GM23338 (cell line): Measurements from ENCODE around the gene ACSL6. TPM values are rescaled to one million over a fixed set of nuclear protein-coding genes. Genes with fewer than 3 reads are reported as not detected.
"Not testable (repeated sequence)": the region's sequence is repeated elsewhere in the genome, so short reads cannot be mapped to it uniquely, and the experiment has no call there.

Source experiments
- ATAC-seq: fragments of 200-7000 bp; cut with Tn5 transposase; 3 replicates; pipeline ENCODE4 v1.9.1; 2020
- DNase-seq: peaks from one replicate; pipeline ENCODE4 v3.0.0-alpha.2; 2015; ENCODE audit warnings: low spot score
- H2AFZ ChIP-seq: fragments of 200-600 bp; sonication (generic); 2 replicates; pipeline ENCODE4 v1.8.0; 2016; ENCODE audit warnings: antibody characterized with exemption, mild to moderate bottlenecking, moderate library complexity
- H3F3A ChIP-seq: fragments of 200-600 bp; sonication (generic); replicated peaks from 2 replicates; pipeline ENCODE4 v1.8.0; 2017; ENCODE audit warnings: antibody characterized with exemption, mixed run types, low read depth
- H3K27ac ChIP-seq: fragments of 200-600 bp; sonication (generic); 2 replicates; pipeline ENCODE4 v1.6.1; 2016; ENCODE audit warnings: low read depth
- H3K27me3 ChIP-seq: fragments of 200-600 bp; sonication (generic); 2 replicates; pipeline ENCODE4 v1.8.0; 2016; ENCODE audit warnings: mild to moderate bottlenecking, mixed run types, moderate library complexity; ENCODE audit not compliant: insufficient read depth
- H3K36me3 ChIP-seq: fragments of 200-600 bp; sonication (generic); 2 replicates; pipeline ENCODE4 v1.8.0; 2016; ENCODE audit warnings: mild to moderate bottlenecking; ENCODE audit not compliant: insufficient read depth
- H3K4me1 ChIP-seq: fragments of 200-600 bp; sonication (generic); 2 replicates; pipeline ENCODE4 v1.8.0; 2016; ENCODE audit warnings: mild to moderate bottlenecking, moderate library complexity; ENCODE audit not compliant: insufficient read depth
- H3K4me2 ChIP-seq: fragments of 200-600 bp; sonication (generic); 2 replicates; pipeline ENCODE4 v1.7.1; 2017; ENCODE audit warnings: mixed run types
- H3K4me3 ChIP-seq: fragments of 200-600 bp; sonication (generic); 2 replicates; pipeline ENCODE4 v1.6.1; 2016; ENCODE audit warnings: mixed run types
- H3K79me2 ChIP-seq: fragments of 200-600 bp; sonication (generic); replicated peaks from 2 replicates; pipeline ENCODE4 v1.8.0; 2017; ENCODE audit warnings: mild to moderate bottlenecking; ENCODE audit not compliant: insufficient read depth
- H3K9me2 ChIP-seq: fragments of 200-600 bp; sonication (generic); 2 replicates; pipeline ENCODE4 v1.8.0; 2017; ENCODE audit not compliant: insufficient read depth
- H4K20me1 ChIP-seq: fragments of 200-600 bp; sonication (generic); replicated peaks from 2 replicates; pipeline ENCODE4 v1.8.0; 2017; ENCODE audit warnings: mild to moderate bottlenecking; ENCODE audit not compliant: insufficient read depth
- H3K27ac Mint-ChIP-seq: 2 replicates; pipeline ENCODE4 v1.8.0; 2020; ENCODE audit warnings: inconsistent platforms, mild to moderate bottlenecking, moderate library complexity, mixed read lengths
- H3K27me3 Mint-ChIP-seq: 3 replicates; pipeline ENCODE4 v1.8.0; 2022; ENCODE audit warnings: low read depth, mild to moderate bottlenecking, moderate library complexity, mixed read lengths, inconsistent platforms; ENCODE audit not compliant: insufficient read depth, poor library complexity
- H3K36me3 Mint-ChIP-seq: 3 replicates; pipeline ENCODE4 v1.8.0; 2021; ENCODE audit warnings: low read depth, mild to moderate bottlenecking, inconsistent platforms, moderate library complexity, mixed read lengths
- H3K4me1 Mint-ChIP-seq: 3 replicates; pipeline ENCODE4 v1.8.0; 2020; ENCODE audit warnings: mild to moderate bottlenecking, inconsistent platforms, mixed read lengths
- H3K4me3 Mint-ChIP-seq: 3 replicates; pipeline ENCODE4 v1.8.0; 2021; ENCODE audit warnings: moderate library complexity, mild to moderate bottlenecking, inconsistent platforms, mixed read lengths
- H3K9me3 Mint-ChIP-seq: 3 replicates; pipeline ENCODE4 v1.8.0; 2020; ENCODE audit warnings: moderate library complexity, mild to moderate bottlenecking, inconsistent platforms, mixed read lengths
- polyA plus RNA-seq: library from polyadenylated mRNA; unstranded; fragments of >200 nt; fragmentation: Nextera tagmentation; extraction: Ambion mirVana; gene quantifications from 2 replicates; pipeline ENCODE4 v1.2.1, GENCODE V29; 2016
- total RNA-seq: library from RNA; depleted of rRNA; stranded (reverse); fragments of >200 nt; shearing (Covaris generic); gene quantifications from 2 replicates; pipeline ENCODE4 v1.2.3, GENCODE V29; 2014; rRNA removed

Gene ACSL6
- total and polyA plus RNA-seq, 2 experiments from 2014 or later: 0.76 to 3.6 TPM

- H3F3A ChIP-seq, ATAC-seq, H3K36me3 Mint-ChIP-seq, DNase-seq, H3K4me1 Mint-ChIP-seq, H3K4me1 ChIP-seq, H3K27ac Mint-ChIP-seq, H3K4me2 ChIP-seq, H3K4me3 Mint-ChIP-seq, H3K36me3 ChIP-seq, H3K27me3 ChIP-seq, H3K27me3 Mint-ChIP-seq, H3K4me3 ChIP-seq, H3K27ac ChIP-seq, H3K9me2 ChIP-seq, H2AFZ ChIP-seq, H4K20me1 ChIP-seq, H3K79me2 ChIP-seq: not testable (repeated sequence)
- H3K9me3 Mint-ChIP-seq: peaks cover 23% of the 10 kb centered on the region
Measured at GRCh38 chr5:131902266-131902665, 109.2 kb downstream of the ACSL6 start.

Other genes starting within 250 kb of the ACSL6 start
- gene FNIP1, start 214.6 kb downstream of the ACSL6 start, total RNA-seq: 20.7 and 27.9 TPM in 2 replicates
- gene FNIP1, start 214.6 kb downstream of the ACSL6 start, polyA plus RNA-seq: 7.7 and 8.2 TPM in 2 replicates
- gene MEIKIN, start 66.0 kb downstream of the ACSL6 start, total RNA-seq: not detected in 2 replicates
- not detected in 2 replicates for gene MEIKIN, start 66.0 kb downstream of the ACSL6 start, polyA plus RNA-seq
- not detected in 2 replicates for gene IL3, start 49.0 kb upstream of the ACSL6 start, total RNA-seq
- gene IL3, start 49.0 kb upstream of the ACSL6 start, polyA plus RNA-seq: not detected in 2 replicates
- gene CSF2, start 62.1 kb upstream of the ACSL6 start, total RNA-seq: not detected in 2 replicates
- gene CSF2, start 62.1 kb upstream of the ACSL6 start, polyA plus RNA-seq: not detected in 2 replicates
- 8.0 and 10.3 TPM in 2 replicates for gene P4HA2, start 216.2 kb upstream of the ACSL6 start, total RNA-seq
- 5.9 and 8.1 TPM in 2 replicates for gene P4HA2, start 216.2 kb upstream of the ACSL6 start, polyA plus RNA-seq
- 17.4 and 31.8 TPM in 2 replicates for gene PDLIM4, start 246.0 kb upstream of the ACSL6 start, total RNA-seq
- 25.2 and 28.0 TPM in 2 replicates for gene PDLIM4, start 246.0 kb upstream of the ACSL6 start, polyA plus RNA-seq